Hypothalamus (tissue), 51 donors: ENCODE results near the gene SLC9A5.

Experiments used
- DNase-seq, 51 donors: peaks; one replicate each; lab custom pipeline; 2025; lab: John Stamatoyannopoulos, UW

The SLC9A5 gene

GRCh38 chr16:67277999-67278772, 29.4 kb downstream of the SLC9A5 start:
- DNase-seq = no peak

DNA sequence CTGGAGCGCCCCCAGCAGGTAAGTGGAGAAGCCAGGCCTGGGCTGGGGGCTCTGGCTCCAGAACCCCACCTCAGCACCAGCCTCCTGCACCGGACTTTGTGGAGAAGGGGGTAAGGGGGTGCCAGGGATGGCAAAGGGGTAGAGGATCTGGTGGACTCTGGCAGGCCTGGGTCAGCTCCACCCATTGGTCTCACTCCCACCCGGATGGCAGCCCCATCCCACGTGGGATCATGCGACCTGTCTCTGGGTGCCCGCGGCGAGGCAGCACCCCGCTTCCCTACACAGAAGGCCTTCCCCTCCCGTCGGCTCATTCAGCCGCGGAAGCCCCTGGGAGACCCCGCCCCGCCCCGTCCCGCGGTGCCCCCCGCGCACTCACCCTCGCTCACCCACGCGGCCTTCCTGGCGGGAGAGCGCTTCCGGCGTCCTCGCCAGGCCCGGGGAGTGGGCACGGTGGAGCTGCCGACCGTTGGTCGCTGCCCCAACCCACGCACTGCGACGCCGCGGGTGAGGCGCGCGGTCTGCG, 30.1 kb downstream of the SLC9A5 start:
- peak in 1 of 51 donors; percentile 9 for DNase-seq

- peak in 24 of 51 donors; percentile 6 to 58 (median 18) for DNase-seq
These were observed 30.7 kb downstream of the SLC9A5 start, which contains the start of gene PLEKHG4 for GRCh38 chr16:67279296-67280089. TSS of gene PLEKHG4 (plus strand) at chr16:67279532. CDS start at chr16:67280045, 513 bp downstream.

GRCh38 chr16:67280090-67281015, 31.6 kb downstream of the SLC9A5 start:
- DNase-seq = no peak

GRCh38 chr16:67281536-67282446, 33.0 kb downstream of the SLC9A5 start:
- no peak for DNase-seq

GRCh38 chr16:67282447-67282805, 33.6 kb downstream of the SLC9A5 start:
- DNase-seq = no peak

DNA sequence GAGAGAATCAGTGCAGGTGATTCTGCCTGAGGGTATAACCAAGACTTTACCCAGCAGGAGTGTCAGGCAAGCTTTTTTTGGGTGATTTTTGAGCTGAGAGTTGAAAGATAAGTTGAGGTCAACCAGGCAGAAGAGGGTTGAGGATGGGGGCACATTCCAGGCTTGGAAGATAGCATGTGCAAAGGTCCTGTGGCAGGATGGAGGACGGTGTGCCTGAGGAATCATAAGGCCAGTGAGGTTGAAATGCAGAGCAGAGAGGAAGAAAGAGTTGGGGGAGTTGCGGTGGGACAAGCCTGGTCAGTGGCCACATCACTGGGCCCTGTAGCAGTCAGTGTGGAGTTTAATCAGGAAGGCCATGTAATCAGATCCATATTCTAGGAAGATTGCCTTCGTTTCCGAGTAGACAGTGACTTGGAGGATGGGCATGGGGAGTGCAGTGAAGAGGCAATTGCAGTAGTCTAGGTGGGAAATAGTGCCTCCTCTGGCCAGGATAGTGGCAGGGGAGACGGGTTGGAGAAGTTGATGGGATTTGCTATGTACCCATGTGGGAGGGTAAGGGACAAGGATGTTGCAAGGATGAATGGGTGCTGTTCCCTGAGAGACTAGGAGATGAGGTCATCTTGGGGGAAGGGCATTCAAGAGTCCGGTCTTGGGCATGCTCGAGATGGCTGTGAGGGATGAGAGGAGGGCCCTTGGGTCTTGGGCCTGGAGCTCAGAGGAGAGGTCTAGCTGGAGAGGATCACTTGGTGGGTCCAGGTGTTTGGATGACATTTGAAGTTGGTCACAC, 34.5 kb downstream of the SLC9A5 start:
- DNase-seq = no peak

DNA sequence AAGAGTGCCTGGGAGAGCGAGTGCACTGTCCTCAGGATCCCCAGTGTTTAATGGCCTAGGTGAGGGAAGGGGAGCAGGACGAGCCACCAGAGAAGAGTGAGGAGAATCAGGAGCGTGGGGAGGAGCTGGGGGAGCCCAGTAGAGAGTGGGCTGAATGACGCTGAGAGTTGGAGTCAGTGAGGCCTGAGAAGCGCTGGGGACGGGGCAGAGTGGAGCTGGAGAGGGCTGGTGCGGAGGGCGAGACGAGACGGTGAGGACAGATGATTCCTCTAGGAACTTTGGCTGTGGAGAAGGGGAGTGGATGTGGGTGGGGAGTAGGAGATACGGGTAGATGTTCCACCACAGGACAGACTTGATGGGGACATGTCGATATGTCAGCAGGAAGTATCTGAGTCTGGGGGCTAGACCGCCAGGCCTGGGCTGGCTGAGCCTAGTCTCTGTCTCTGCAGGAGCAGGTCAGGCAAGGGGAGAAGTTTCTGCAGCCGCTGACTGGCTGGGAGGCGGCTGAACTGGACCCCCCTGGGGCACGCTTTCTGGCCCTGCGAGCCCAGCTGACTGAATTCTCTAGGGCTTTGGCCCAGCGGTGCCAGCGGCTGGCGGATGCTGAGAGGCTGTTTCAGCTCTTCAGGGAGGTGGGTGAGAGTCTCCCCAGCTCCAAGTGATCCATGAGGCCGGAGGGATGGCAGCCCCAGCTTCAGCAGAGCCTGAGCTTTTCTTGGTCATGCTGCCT, 35.2 kb downstream of the SLC9A5 start:
- no peak for DNase-seq

- DNase-seq = peak in 11 of 51 donors; percentile 5 to 38 (median 16)
These were observed 36.2 kb downstream of the SLC9A5 start for GRCh38 chr16:67284699-67285646.

DNA sequence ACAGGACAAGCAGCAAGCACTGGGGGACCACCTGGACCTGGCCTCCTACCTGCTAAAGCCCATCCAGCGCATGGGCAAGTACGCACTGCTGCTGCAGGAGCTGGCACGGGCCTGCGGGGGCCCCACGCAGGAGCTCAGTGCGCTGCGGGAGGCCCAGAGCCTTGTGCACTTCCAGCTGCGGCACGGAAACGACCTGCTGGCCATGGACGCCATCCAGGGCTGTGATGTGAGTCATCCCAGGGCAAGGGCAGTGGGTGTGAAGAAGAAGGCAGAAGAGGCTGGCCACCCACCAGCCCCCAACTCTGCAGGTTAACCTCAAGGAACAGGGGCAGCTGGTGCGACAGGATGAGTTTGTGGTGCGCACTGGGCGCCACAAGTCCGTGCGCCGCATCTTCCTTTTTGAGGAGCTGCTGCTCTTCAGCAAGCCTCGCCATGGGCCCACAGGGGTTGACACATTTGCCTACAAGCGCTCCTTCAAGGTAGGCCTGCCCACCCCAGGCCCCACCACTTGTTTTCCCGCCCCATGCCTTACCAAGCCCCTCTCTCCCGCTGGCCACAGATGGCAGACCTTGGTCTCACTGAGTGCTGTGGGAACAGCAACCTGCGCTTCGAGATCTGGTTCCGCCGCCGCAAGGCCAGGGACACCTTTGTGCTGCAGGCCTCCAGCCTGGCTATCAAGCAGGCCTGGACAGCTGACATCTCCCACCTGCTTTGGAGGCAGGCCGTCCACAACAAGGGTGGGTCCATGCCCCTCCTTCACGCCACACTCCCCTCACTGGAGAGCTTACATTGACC, 37.9 kb downstream of the SLC9A5 start:
- DNase-seq = no peak

- no peak for DNase-seq
These were observed 39.2 kb downstream of the SLC9A5 start for GRCh38 chr16:67287960-67288359.

- DNase-seq = no peak
These were observed 42.7 kb downstream of the SLC9A5 start for GRCh38 chr16:67291461-67291860.

DNA sequence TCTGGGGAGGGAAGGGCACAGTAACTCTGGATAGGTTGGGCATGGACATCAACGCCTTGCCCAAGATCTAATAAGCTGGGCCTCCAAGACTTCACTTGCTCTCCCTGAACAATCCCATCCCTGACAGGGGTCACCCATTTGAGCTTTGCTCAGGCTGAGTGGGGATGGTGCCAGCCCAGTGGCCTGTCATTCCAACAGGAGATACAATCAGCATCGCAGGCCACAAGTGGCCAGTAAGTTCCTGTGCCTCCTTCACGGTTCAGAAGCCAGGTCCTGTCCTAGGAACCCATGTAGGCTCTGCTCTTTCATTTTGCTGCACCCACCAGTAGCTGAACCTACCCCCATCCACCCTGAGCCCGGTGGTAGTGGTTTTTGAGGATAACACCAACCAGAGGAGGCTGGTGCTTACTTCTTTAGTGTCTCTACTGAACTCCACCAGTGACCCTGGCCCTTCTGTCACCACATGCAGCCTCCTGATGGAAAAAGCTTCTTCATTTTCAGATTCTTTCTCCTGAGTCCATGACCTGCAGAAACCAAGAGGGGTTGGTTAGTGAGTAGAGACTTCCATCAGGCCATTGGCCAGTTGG, 45.5 kb downstream of the SLC9A5 start:
- DNase-seq = no peak

- no peak for DNase-seq
These were observed 46.2 kb downstream of the SLC9A5 start for GRCh38 chr16:67294938-67295361.

DNA sequence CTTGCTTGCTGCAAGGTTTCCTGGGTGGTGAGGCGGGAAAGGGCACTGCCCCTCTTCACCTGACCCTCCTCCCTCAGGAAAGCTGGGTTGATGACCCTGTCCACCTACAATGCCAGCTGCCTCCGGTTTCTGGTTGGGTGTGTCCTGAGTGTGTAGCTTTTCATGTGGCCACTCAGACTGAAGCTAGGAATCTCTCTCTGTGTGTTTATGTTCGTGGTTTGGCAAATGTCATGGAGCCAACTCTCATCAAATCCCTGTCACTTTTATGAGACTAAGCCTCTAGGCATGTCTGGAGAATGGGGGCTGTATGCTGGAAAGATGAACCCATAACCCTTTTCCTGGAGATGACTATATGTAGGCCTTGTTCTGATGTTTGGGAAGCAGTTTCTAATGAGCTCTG, 47.6 kb downstream of the SLC9A5 start:
- DNase-seq = no peak

DNA sequence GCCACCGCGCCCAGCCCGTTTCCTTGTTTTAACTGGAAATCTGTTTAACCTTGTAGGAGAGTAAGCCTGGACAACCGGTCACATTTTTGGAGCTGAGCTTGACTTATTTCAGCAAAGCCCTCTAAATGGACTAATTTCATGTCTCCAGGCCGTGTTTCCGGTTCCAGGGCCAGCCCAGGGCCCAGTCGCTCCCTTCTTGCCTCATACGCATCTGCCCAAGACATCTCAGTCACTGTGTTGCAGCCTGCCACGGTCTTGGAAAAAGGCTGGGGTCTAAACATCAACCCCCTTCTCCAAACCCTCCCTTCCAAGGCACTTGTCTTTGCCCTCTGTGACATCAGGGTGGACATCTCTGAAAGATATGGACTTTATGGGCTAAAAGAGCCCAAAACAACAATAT, 49.5 kb downstream of the SLC9A5 start:
- DNase-seq = no peak
